GM19395 (cell line): ENCODE results near the gene STXBP4.
A peak's percentile ranks its signal among the peaks of the same experiment; 100 is the strongest.
"Not testable (repeated sequence)": the region's sequence is repeated elsewhere in the genome, so short reads cannot be mapped to it uniquely, and the experiment has no call there.

ENCODE experiments used
- ATAC-seq: cut with Tn5 transposase; IDR thresholded peaks from one replicate; pipeline ENCODE4 v1.9.1; 2021; ENCODE audit warnings: mild to moderate bottlenecking, moderate library complexity; ENCODE audit not compliant: unreplicated experiment

Gene STXBP4

GRCh38 chr17:55038291-55038690 is 69.7 kb downstream of the STXBP4 start:
- no peak for ATAC-seq

GRCh38 chr17:55040611-55041010 is 72.0 kb downstream of the STXBP4 start:
- ATAC-seq: no peak

GRCh38 chr17:55053855-55054254 is 85.3 kb downstream of the STXBP4 start:
- no peak for ATAC-seq

- ATAC-seq: no peak
Measured at GRCh38 chr17:55054429-55054828, 85.9 kb downstream of the STXBP4 start.

GRCh38 chr17:55056526-55056925 is 88.0 kb downstream of the STXBP4 start:
- ATAC-seq: no peak

- no peak for ATAC-seq
Measured at GRCh38 chr17:55057184-55057583, 88.6 kb downstream of the STXBP4 start.

GRCh38 chr17:55059724-55060123 is 91.2 kb downstream of the STXBP4 start:
- ATAC-seq: no peak

GRCh38 chr17:55062921-55063320 is 94.4 kb downstream of the STXBP4 start:
- ATAC-seq: no peak

GRCh38 chr17:55063885-55064874 is 95.6 kb downstream of the STXBP4 start:
- ATAC-seq: no peak

- ATAC-seq: no peak
Measured at GRCh38 chr17:55067697-55068439, 99.3 kb downstream of the STXBP4 start.

GRCh38 chr17:55068862-55069811 is 100.6 kb downstream of the STXBP4 start:
- no peak for ATAC-seq

- ATAC-seq: no peak
Measured at GRCh38 chr17:55069983-55070529, 101.5 kb downstream of the STXBP4 start.

- ATAC-seq: no peak
Measured at GRCh38 chr17:55072898-55073297, 104.3 kb downstream of the STXBP4 start.

GRCh38 chr17:55073467-55073866 is 104.9 kb downstream of the STXBP4 start:
- ATAC-seq: not testable (repeated sequence)

GRCh38 chr17:55081559-55081958 is 113.0 kb downstream of the STXBP4 start:
- no peak for ATAC-seq

GRCh38 chr17:55086635-55087058 is 118.1 kb downstream of the STXBP4 start:
- ATAC-seq: no peak

GRCh38 chr17:55089256-55089655 is 120.7 kb downstream of the STXBP4 start:
- no peak for ATAC-seq

GRCh38 chr17:55090079-55090492 is 121.5 kb downstream of the STXBP4 start:
- peak; percentile 99 for ATAC-seq

- no peak for ATAC-seq
Measured at GRCh38 chr17:55093353-55093752, 124.8 kb downstream of the STXBP4 start.

GRCh38 chr17:55098765-55099164 is 130.2 kb downstream of the STXBP4 start:
- no peak for ATAC-seq
